Activated gamma-delta T cell treated with Interleukin-2 at 50 U/mL for 16 hours (primary cell): ENCODE data around the gene AFDN.

Experiments
- DNase-seq: peaks from one replicate; pipeline ENCODE4 v3.0.0-alpha.2; 2020

Gene AFDN

GRCh38 chr6:167795321-167795811 is 31.3 kb upstream of the AFDN start:
- no peak for DNase-seq

- DNase-seq = no peak
These were observed 30.9 kb upstream of the AFDN start for GRCh38 chr6:167795874-167796191.

GRCh38 chr6:167796192-167796981 is 30.3 kb upstream of the AFDN start:
- no peak for DNase-seq

GRCh38 chr6:167797011-167797471 is 29.7 kb upstream of the AFDN start:
- DNase-seq = no peak

GRCh38 chr6:167797476-167798265 is 29.0 kb upstream of the AFDN start:
- no peak for DNase-seq

GRCh38 chr6:167798453-167798852 is 28.3 kb upstream of the AFDN start:
- DNase-seq = no peak

- no peak for DNase-seq
These were observed 27.5 kb upstream of the AFDN start for GRCh38 chr6:167799033-167799821.

GRCh38 chr6:167800549-167800948 is 26.2 kb upstream of the AFDN start:
- no peak for DNase-seq

- no peak for DNase-seq
These were observed 25.4 kb upstream of the AFDN start for GRCh38 chr6:167801263-167801662.

GRCh38 chr6:167802339-167802738 is 24.4 kb upstream of the AFDN start:
- DNase-seq = no peak

- DNase-seq = no peak
These were observed 22.9 kb upstream of the AFDN start for GRCh38 chr6:167803816-167804215.

GRCh38 chr6:167804281-167805013 is 22.3 kb upstream of the AFDN start:
- no peak for DNase-seq

GRCh38 chr6:167805349-167806060 is 21.2 kb upstream of the AFDN start:
- no peak for DNase-seq

- DNase-seq = no peak
These were observed 20.5 kb upstream of the AFDN start for GRCh38 chr6:167806061-167806700.

GRCh38 chr6:167807200-167807599 is 19.5 kb upstream of the AFDN start:
- DNase-seq = no peak

- no peak for DNase-seq
These were observed 19.0 kb upstream of the AFDN start for GRCh38 chr6:167807756-167808155.

GRCh38 chr6:167811040-167811439 is 15.7 kb upstream of the AFDN start:
- no peak for DNase-seq

- no peak for DNase-seq
These were observed 15.1 kb upstream of the AFDN start for GRCh38 chr6:167811442-167812087.

GRCh38 chr6:167812088-167812487 is 14.6 kb upstream of the AFDN start:
- no peak for DNase-seq

- no peak for DNase-seq
These were observed 11.3 kb upstream of the AFDN start for GRCh38 chr6:167815296-167815980.
